ENCODE measurements around the gene CPNE8.

- TF ChIP-seq EZH2phosphoT487 (IDR thresholded peaks at IDR 0.05; ENCODE audit: borderline replicate concordance) (no peak), CTCF (conservative IDR thresholded peaks at IDR 0.05; ENCODE audit: low read length) (no peak)
Observed at GRCh38 chr12:38838056-38838850, 67.1 kb downstream of the CPNE8 start.

Measured in Loucy (cell line).